GM23338 (cell line): ENCODE measurements around the gene SIRPB1. TPM values are rescaled to one million over a fixed set of nuclear protein-coding genes. Genes with fewer than 3 reads are reported as not detected.

Source experiments
- ATAC-seq: fragments of 200-7000 bp; cut with Tn5 transposase; 3 replicates; pipeline ENCODE4 v1.9.1; 2020
- DNase-seq: peaks from one replicate; pipeline ENCODE4 v3.0.0-alpha.2; 2015; ENCODE audit warnings: low spot score
- H2AFZ ChIP-seq: fragments of 200-600 bp; sonication (generic); 2 replicates; pipeline ENCODE4 v1.8.0; 2016; ENCODE audit warnings: antibody characterized with exemption, mild to moderate bottlenecking, moderate library complexity
- H3F3A ChIP-seq: fragments of 200-600 bp; sonication (generic); replicated peaks from 2 replicates; pipeline ENCODE4 v1.8.0; 2017; ENCODE audit warnings: antibody characterized with exemption, mixed run types, low read depth
- H3K27ac ChIP-seq: fragments of 200-600 bp; sonication (generic); 2 replicates; pipeline ENCODE4 v1.6.1; 2016; ENCODE audit warnings: low read depth
- H3K27me3 ChIP-seq: fragments of 200-600 bp; sonication (generic); 2 replicates; pipeline ENCODE4 v1.8.0; 2016; ENCODE audit warnings: mild to moderate bottlenecking, mixed run types, moderate library complexity; ENCODE audit not compliant: insufficient read depth
- H3K36me3 ChIP-seq: fragments of 200-600 bp; sonication (generic); 2 replicates; pipeline ENCODE4 v1.8.0; 2016; ENCODE audit warnings: mild to moderate bottlenecking; ENCODE audit not compliant: insufficient read depth
- H3K4me1 ChIP-seq: fragments of 200-600 bp; sonication (generic); 2 replicates; pipeline ENCODE4 v1.8.0; 2016; ENCODE audit warnings: mild to moderate bottlenecking, moderate library complexity; ENCODE audit not compliant: insufficient read depth
- H3K4me2 ChIP-seq: fragments of 200-600 bp; sonication (generic); 2 replicates; pipeline ENCODE4 v1.7.1; 2017; ENCODE audit warnings: mixed run types
- H3K4me3 ChIP-seq: fragments of 200-600 bp; sonication (generic); 2 replicates; pipeline ENCODE4 v1.6.1; 2016; ENCODE audit warnings: mixed run types
- H3K79me2 ChIP-seq: fragments of 200-600 bp; sonication (generic); replicated peaks from 2 replicates; pipeline ENCODE4 v1.8.0; 2017; ENCODE audit warnings: mild to moderate bottlenecking; ENCODE audit not compliant: insufficient read depth
- H3K9me2 ChIP-seq: fragments of 200-600 bp; sonication (generic); 2 replicates; pipeline ENCODE4 v1.8.0; 2017; ENCODE audit not compliant: insufficient read depth
- H4K20me1 ChIP-seq: fragments of 200-600 bp; sonication (generic); replicated peaks from 2 replicates; pipeline ENCODE4 v1.8.0; 2017; ENCODE audit warnings: mild to moderate bottlenecking; ENCODE audit not compliant: insufficient read depth
- H3K27ac Mint-ChIP-seq: 2 replicates; pipeline ENCODE4 v1.8.0; 2020; ENCODE audit warnings: inconsistent platforms, mild to moderate bottlenecking, moderate library complexity, mixed read lengths
- H3K27me3 Mint-ChIP-seq: 3 replicates; pipeline ENCODE4 v1.8.0; 2022; ENCODE audit warnings: low read depth, mild to moderate bottlenecking, moderate library complexity, mixed read lengths, inconsistent platforms; ENCODE audit not compliant: insufficient read depth, poor library complexity
- H3K36me3 Mint-ChIP-seq: 3 replicates; pipeline ENCODE4 v1.8.0; 2021; ENCODE audit warnings: low read depth, mild to moderate bottlenecking, inconsistent platforms, moderate library complexity, mixed read lengths
- H3K4me1 Mint-ChIP-seq: 3 replicates; pipeline ENCODE4 v1.8.0; 2020; ENCODE audit warnings: mild to moderate bottlenecking, inconsistent platforms, mixed read lengths
- H3K4me3 Mint-ChIP-seq: 3 replicates; pipeline ENCODE4 v1.8.0; 2021; ENCODE audit warnings: moderate library complexity, mild to moderate bottlenecking, inconsistent platforms, mixed read lengths
- H3K9me3 Mint-ChIP-seq: 3 replicates; pipeline ENCODE4 v1.8.0; 2020; ENCODE audit warnings: moderate library complexity, mild to moderate bottlenecking, inconsistent platforms, mixed read lengths
- CREB1 ChIP-seq: fragments of 250-450 bp; sonication (Bioruptor Pico); IDR thresholded peaks from 2 replicates; pipeline ENCODE4 v1.5.0; 2020; ENCODE audit warnings: low read depth, mild to moderate bottlenecking, moderate library complexity
- CTCF ChIP-seq, 2 experiments: fragments of 200-600 bp in 1 of 2; sonication (generic) in 1 of 2; conservative IDR thresholded peaks; 2 replicates each; pipeline versions ENCODE4 v1.5.1 to v1.6.1; 2016 to 2017; ENCODE audit warnings: antibody characterized with exemption in 2 of 2, low read depth in 2 of 2, mild to moderate bottlenecking in 2 of 2, moderate library complexity in 1 of 2
- ETS1 ChIP-seq: IDR thresholded peaks from 2 replicates; pipeline ENCODE4 v1.6.1; 2016; ENCODE audit warnings: antibody characterized with exemption
- EZH2 ChIP-seq: fragments of 200-600 bp; sonication (generic); IDR thresholded peaks from one replicate; pipeline ENCODE4 v1.8.0; 2017; ENCODE audit warnings: antibody characterized with exemption, mild to moderate bottlenecking, low read depth; ENCODE audit not compliant: unreplicated experiment
- EZH2phosphoT487 ChIP-seq: fragments of 200-600 bp; sonication (generic); IDR thresholded peaks from one replicate; pipeline ENCODE4 v1.8.1; 2018; ENCODE audit warnings: antibody characterized with exemption; ENCODE audit not compliant: unreplicated experiment
- JUNB ChIP-seq: IDR thresholded peaks from one replicate; pipeline ENCODE4 v1.6.1; 2016; ENCODE audit warnings: antibody characterized with exemption; ENCODE audit not compliant: unreplicated experiment
- POLR2AphosphoS5 ChIP-seq: IDR thresholded peaks from 2 replicates; pipeline ENCODE4 v1.6.1; 2016; ENCODE audit warnings: antibody characterized with exemption, low read depth
- REST ChIP-seq: IDR thresholded peaks from one replicate; pipeline ENCODE4 v1.6.1; 2018; ENCODE audit warnings: antibody characterized with exemption; ENCODE audit not compliant: unreplicated experiment
- STAT1 ChIP-seq: IDR thresholded peaks from one replicate; pipeline ENCODE4 v1.6.1; 2016; ENCODE audit warnings: antibody characterized with exemption; ENCODE audit not compliant: unreplicated experiment
- ZNF331 ChIP-seq: fragments of 250-450 bp; sonication (Bioruptor Pico); IDR thresholded peaks from 2 replicates; pipeline ENCODE4 v1.5.0; 2020; ENCODE audit warnings: low read depth, mild to moderate bottlenecking, moderate library complexity
- ZNF462 ChIP-seq: fragments of 250-450 bp; sonication (Bioruptor Pico); IDR thresholded peaks from 2 replicates; pipeline ENCODE4 v1.5.0; 2020; ENCODE audit warnings: mild to moderate bottlenecking, moderate library complexity
- polyA plus RNA-seq: library from polyadenylated mRNA; unstranded; fragments of >200 nt; fragmentation: Nextera tagmentation; extraction: Ambion mirVana; gene quantifications from 2 replicates; pipeline ENCODE4 v1.2.1, GENCODE V29; 2016
- total RNA-seq: library from RNA; depleted of rRNA; stranded (reverse); fragments of >200 nt; shearing (Covaris generic); gene quantifications from 2 replicates; pipeline ENCODE4 v1.2.3, GENCODE V29; 2014

Gene SIRPB1
- total and polyA plus RNA-seq, 2 experiments from 2014 or later: not detected

- H2AFZ ChIP-seq: no peak overlapping the region
- no peak for ATAC-seq
- Mint-ChIP-seq H3K4me1 (no peaks in the 10 kb centered on the region), H3K9me3 (no peaks in the 10 kb centered on the region), H3K27ac (no peak overlapping the region), H3K27me3 (no peaks in the 10 kb centered on the region), H3K36me3 (no peaks in the 10 kb centered on the region), H3K4me3 (no peak overlapping the region)
- H3K9me2 ChIP-seq: no peaks in the 10 kb centered on the region
- no peaks in the 10 kb centered on the region for H3K36me3 ChIP-seq
- no peak overlapping the region for H3K27ac ChIP-seq
- no peak overlapping the region for H3K4me2 ChIP-seq
- H3K4me1 ChIP-seq: no peaks in the 10 kb centered on the region
- TF ChIP-seq ZNF462 (no peak), EZH2phosphoT487 (no peak), REST (no peak), EZH2 (no peak), JUNB (no peak), ZNF331 (CRISPR knock-in tag) (no peak), POLR2AphosphoS5 (no peak), STAT1 (no peak), CREB1 (CRISPR knock-in tag) (no peak), CTCF (conservative IDR thresholded peaks at IDR 0.05; ENCODE audit: low read depth in 2 of 2) (no peak), ETS1 (no peak)
- no peaks in the 10 kb centered on the region for H3F3A ChIP-seq
- H3K27me3 ChIP-seq: no peaks in the 10 kb centered on the region
- H3K79me2 ChIP-seq: no peaks in the 10 kb centered on the region
- no peak for DNase-seq
- no peaks in the 10 kb centered on the region for H4K20me1 ChIP-seq
- H3K4me3 ChIP-seq: no peak overlapping the region
Measured at GRCh38 chr20:1595333-1595732, 24.5 kb downstream of the SIRPB1 start.
